Osteoblast (primary cell): ENCODE data around the gene CCND3. TPM values are rescaled to one million over a fixed set of nuclear protein-coding genes. Genes with fewer than 3 reads are reported as not detected.

Source experiments
- DNase-seq: peaks from one replicate; pipeline ENCODE4 v3.0.0; 2011; ENCODE audit warnings: low spot score, mixed read lengths; ENCODE audit not compliant: insufficient read length; ENCODE audit errors: missing footprints
- H2AFZ ChIP-seq: 2 replicates; pipeline ENCODE4 v1.6.0; 2011; ENCODE audit warnings: mild to moderate bottlenecking, low read length
- H3K27ac ChIP-seq: 2 replicates; pipeline ENCODE4 v1.5.1; 2011; ENCODE audit warnings: mild to moderate bottlenecking, low read depth, low read length, moderate library complexity
- H3K27me3 ChIP-seq: 2 replicates; pipeline ENCODE4 v1.6.0; 2012; ENCODE audit warnings: mild to moderate bottlenecking, control low read depth, inconsistent platforms, low read length, moderate library complexity; ENCODE audit not compliant: insufficient read depth
- H3K36me3 ChIP-seq: 2 replicates; pipeline ENCODE4 v1.5.1; 2011; ENCODE audit warnings: mild to moderate bottlenecking, low read length, control low read depth, moderate library complexity; ENCODE audit not compliant: insufficient read depth
- H3K4me1 ChIP-seq: 2 replicates; pipeline ENCODE4 v1.5.1; 2011; ENCODE audit warnings: mild to moderate bottlenecking, low read length, control low read depth, moderate library complexity; ENCODE audit not compliant: insufficient read depth
- H3K4me2 ChIP-seq: 2 replicates; pipeline ENCODE4 v1.6.0; 2011; ENCODE audit warnings: mild to moderate bottlenecking, low read length; ENCODE audit not compliant: insufficient read depth
- H3K4me3 ChIP-seq: fragments of 200-600 bp; sonication (generic); 3 replicates; pipeline ENCODE4 v1.5.1; 2012; ENCODE audit warnings: mild to moderate bottlenecking, low read length, inconsistent platforms; ENCODE audit not compliant: insufficient read depth
- H3K79me2 ChIP-seq: 2 replicates; pipeline ENCODE4 v1.6.0; 2012; ENCODE audit warnings: mild to moderate bottlenecking, low read length, control low read depth, inconsistent platforms; ENCODE audit not compliant: insufficient read depth
- H3K9me3 ChIP-seq: 2 replicates; pipeline ENCODE4 v1.5.1; 2011; ENCODE audit warnings: low read depth, low read length, control low read depth
- H4K20me1 ChIP-seq: 2 replicates; pipeline ENCODE4 v1.6.0; 2012; ENCODE audit warnings: mild to moderate bottlenecking, low read length, control low read depth; ENCODE audit not compliant: insufficient read depth
- CTCF ChIP-seq: IDR thresholded peaks from 2 replicates; pipeline ENCODE4 v1.5.1; 2011; ENCODE audit warnings: mild to moderate bottlenecking, low read depth, low read length, moderate library complexity; ENCODE audit errors: extremely low read depth
- total RNA-seq: library from RNA; depleted of rRNA; stranded (reverse); fragments of >200 nt; gene quantifications from 2 replicates; pipeline ENCODE4 v1.2.3, GENCODE V29; 2012

Gene CCND3
- total RNA-seq, 1 donor = 21.0 TPM

- peaks cover 11% of the 10 kb centered on the region for H3K4me1 ChIP-seq
- no peaks in the 10 kb centered on the region for H3K27me3 ChIP-seq
- no peaks in the 10 kb centered on the region for H3K9me3 ChIP-seq
- TF ChIP-seq CTCF = no peak
- no peak overlapping the region for H3K27ac ChIP-seq
- H4K20me1 ChIP-seq = no peaks in the 10 kb centered on the region
- H3K4me2 ChIP-seq = no peak overlapping the region
- DNase-seq = no peak
- H2AFZ ChIP-seq = no peak overlapping the region
- H3K36me3 ChIP-seq = peaks cover 24% of the 10 kb centered on the region
- H3K79me2 ChIP-seq = peaks cover 61% of the 10 kb centered on the region
- no peak overlapping the region for H3K4me3 ChIP-seq
These were observed 27.3 kb downstream of the CCND3 start for GRCh38 chr6:41914343-41914742.

- Histone ChIP-seq H3K4me3 (no peak overlapping the region), H3K4me2 (no peak overlapping the region), H2AFZ (no peak overlapping the region), H3K27ac (no peak overlapping the region), H4K20me1 (no peaks in the 10 kb centered on the region), H3K9me3 (no peaks in the 10 kb centered on the region), H3K27me3 (no peaks in the 10 kb centered on the region), H3K79me2 (peaks cover 40% of the 10 kb centered on the region), H3K36me3 (peaks cover 52% of the 10 kb centered on the region), H3K4me1 (no peaks in the 10 kb centered on the region)
- DNase-seq = no peak
- no peak for TF ChIP-seq CTCF
These were observed 31.9 kb downstream of the CCND3 start for GRCh38 chr6:41909727-41910126.

- no peak overlapping the region for H3K27ac ChIP-seq
These were observed 39.6 kb downstream of the CCND3 start for GRCh38 chr6:41901882-41902519.

GRCh38 chr6:41900861-41901260 is 40.7 kb downstream of the CCND3 start:
- H3K36me3 ChIP-seq = peaks cover 25% of the 10 kb centered on the region
- no peak overlapping the region for H2AFZ ChIP-seq
- no peaks in the 10 kb centered on the region for H3K9me3 ChIP-seq
- TF ChIP-seq CTCF = no peak
- no peak for DNase-seq
- H3K4me2 ChIP-seq = no peak overlapping the region
- H3K4me1 ChIP-seq = peaks cover 11% of the 10 kb centered on the region
- no peaks in the 10 kb centered on the region for H3K79me2 ChIP-seq
- H3K4me3 ChIP-seq = no peak overlapping the region
- H3K27me3 ChIP-seq = no peaks in the 10 kb centered on the region
- H3K27ac ChIP-seq = no peak overlapping the region
- no peaks in the 10 kb centered on the region for H4K20me1 ChIP-seq

More at GRCh38 chr6:41901882-41902519, 39.6 kb downstream of the CCND3 start:
- H2AFZ ChIP-seq = no peak overlapping the region
- DNase-seq = no peak
- no peaks in the 10 kb centered on the region for H3K9me3 ChIP-seq
- H4K20me1 ChIP-seq = no peaks in the 10 kb centered on the region
- H3K79me2 ChIP-seq = no peaks in the 10 kb centered on the region
- no peak overlapping the region for H3K4me3 ChIP-seq
- H3K4me2 ChIP-seq = no peak overlapping the region
- peaks cover 36% of the 10 kb centered on the region for H3K36me3 ChIP-seq
- peak; percentile 36 for TF ChIP-seq CTCF
- H3K27me3 ChIP-seq = no peaks in the 10 kb centered on the region
- peaks cover 5% of the 10 kb centered on the region for H3K4me1 ChIP-seq
